CD4-positive, alpha-beta T cell treated with Interleukin-4 for 4 hours (primary cell): Measurements from ENCODE around the gene KRT15.
A peak's percentile ranks its signal among the peaks of the same experiment; 100 is the strongest.

Experiments used
- DNase-seq: peaks from one replicate; pipeline ENCODE4 v3.0.0-alpha.2; 2020

The KRT15 gene

DNA sequence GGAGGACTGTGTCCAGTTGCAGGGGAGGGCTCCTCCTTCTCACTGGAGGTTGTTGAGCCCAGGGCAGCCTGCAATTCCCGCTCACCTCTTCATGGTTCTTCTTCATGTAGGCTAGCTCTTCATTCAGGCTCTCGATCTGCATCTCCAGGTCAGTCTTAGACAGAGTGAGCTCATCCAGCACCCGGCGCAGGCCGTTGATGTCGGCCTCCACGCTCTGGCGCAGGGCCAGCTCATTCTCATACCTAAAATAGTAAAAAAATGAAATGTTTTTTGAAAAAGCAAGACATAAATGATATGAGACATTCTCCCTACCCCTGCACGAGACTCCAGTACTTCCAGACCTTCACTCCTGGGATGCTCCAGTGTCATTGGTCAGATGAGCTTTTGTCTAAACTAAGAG, 15.5 kb downstream of the KRT15 start:
- no peak for DNase-seq

DNA sequence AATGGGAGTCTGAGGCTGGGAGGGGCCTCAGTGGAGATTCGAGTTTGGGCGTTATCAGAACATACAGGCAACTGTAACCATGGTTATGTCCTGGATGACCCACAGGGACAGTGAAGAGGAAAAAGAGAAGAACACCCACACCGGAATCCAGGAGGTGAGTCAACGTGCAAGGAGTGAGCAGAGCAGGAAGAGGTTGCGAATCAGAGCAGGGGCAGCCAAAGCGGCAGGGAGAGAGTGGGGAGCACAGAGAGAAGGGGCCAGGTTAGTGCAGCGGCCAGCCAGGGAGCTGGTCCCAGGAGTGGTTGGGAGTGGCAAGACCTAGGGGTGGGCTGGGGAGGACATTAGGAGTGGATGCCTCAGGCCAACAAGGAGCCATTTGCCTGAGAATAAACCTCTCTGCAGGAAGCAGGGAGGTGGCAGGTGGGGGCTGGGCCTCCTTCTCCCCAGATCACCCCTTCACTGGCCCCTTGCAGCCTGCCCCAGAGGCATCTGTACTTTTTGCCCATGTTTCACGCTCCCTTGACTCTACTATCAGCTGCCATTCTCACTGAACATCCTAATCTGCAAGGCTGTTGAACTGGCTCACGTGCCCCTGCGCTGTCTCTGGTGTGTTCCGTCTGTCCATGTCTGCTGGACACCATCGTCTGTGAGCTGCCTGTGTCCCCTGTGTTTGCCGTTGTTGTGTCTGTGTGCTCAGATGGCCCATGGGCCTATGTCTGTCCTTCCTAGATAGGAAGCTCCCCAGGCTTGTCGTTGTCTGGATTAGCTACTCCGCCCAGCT, 18.4 kb downstream of the KRT15 start:
- DNase-seq = no peak

DNA sequence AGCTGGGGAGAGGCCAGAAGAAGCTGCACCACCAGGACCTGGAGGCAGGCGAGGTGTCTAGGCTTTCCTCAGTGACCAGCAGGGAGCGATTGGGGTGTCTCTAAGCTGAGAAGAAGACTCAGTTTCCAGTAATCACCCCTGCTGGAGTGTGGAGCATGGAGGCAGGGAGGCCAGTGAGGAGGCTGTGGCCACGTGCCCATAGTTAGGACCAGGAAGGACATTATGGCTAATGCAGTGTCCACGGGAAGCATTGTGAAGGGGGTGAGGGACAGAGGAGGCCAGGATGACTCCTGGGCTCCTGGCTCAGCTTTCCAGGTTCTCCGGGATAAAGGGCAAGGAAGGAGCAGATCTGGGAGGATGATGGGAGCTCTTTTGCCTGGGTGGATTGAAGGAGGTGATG, 19.0 kb downstream of the KRT15 start:
- no peak for DNase-seq

DNA sequence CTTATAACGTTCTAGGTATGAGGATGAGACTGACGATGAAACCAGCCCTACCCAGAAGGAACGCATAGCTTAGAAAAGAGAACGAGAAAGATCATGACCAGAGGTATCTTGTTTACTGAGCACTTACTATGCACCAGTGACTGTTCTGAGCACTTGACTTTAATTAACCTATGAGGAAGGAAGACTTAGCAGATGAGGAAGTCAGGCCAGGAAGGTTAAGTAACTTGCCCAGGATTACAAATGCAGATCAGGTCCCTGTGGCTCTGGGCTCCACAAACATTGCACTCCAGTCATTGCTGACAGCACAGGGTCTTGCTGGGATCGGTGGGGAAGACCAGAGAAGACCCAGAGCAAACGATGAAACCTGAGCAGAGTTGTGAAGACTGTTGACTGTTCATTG, 20.4 kb downstream of the KRT15 start:
- DNase-seq = no peak

DNA sequence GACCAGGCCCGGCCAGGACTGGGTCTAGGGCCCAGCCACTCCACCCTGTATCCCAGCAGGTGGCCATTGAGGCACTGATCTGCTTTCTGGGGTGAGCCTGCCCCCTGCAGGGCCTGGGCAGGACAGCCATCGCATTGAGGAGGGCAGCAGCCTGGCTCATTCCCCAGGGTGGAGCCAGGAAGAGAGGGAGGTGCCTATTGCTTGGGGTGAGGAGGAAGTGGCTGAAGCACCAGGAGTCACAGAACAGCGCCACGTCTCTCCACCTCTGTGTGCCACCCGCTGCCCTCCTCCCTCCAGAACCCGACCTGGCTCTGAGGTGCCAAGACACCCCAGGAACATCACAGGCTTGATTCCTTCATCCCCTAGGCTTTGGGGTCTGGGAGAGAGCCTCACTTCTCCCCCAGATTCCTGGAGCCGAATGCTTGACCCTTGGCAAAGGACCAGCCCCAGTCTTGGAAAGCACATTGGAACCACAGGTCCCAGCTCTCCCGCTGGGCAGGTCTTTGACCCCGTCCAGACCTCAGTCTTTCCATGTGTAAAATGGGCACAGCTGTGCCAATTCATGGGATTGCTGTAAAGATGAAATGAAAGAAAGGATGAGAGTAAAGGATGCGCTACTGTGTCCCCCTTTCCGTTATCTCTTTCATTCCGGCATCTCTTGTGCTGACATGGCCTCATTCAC, 21.7 kb downstream of the KRT15 start:
- peak; percentile 48 for DNase-seq

DNA sequence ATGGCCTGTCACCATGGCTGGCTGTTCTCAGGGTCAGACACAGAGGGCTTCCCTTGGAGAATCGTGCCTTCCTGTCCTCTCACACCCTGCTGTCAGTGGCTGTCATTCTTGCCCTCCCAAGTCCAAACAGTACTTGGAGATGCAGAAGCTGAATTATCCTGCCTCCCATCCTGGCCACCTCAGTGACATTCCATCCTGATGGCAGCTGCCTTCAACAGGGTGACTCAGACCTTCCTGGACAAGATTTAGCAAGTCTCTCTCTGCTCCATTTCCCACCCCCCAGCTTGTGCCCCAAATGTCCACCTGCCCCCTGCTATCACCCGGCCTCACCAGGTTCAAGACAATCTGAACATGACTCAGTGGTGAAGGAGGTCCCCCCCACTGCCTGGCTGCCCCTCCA, 24.2 kb downstream of the KRT15 start:
- no peak for DNase-seq

DNA sequence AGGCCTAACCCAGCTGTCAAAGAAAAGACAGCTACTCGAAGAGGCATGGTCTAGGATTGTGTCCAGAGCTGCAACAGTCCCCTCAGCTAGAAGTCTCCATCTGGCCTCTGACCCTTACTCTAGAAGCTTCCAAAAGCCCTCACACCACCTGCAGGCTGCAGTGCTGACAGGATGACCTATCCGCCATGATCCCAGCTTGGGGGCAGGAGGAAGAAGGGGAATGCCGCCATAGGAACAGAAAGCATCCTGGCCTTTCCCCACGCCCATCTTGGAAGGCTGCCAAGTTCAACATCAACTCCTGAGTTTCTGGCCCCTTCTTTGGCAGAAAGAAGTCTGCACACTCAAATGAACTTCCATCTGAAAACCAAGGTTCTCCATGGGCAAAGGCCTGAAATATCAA, 25.9 kb downstream of the KRT15 start:
- DNase-seq = no peak

DNA sequence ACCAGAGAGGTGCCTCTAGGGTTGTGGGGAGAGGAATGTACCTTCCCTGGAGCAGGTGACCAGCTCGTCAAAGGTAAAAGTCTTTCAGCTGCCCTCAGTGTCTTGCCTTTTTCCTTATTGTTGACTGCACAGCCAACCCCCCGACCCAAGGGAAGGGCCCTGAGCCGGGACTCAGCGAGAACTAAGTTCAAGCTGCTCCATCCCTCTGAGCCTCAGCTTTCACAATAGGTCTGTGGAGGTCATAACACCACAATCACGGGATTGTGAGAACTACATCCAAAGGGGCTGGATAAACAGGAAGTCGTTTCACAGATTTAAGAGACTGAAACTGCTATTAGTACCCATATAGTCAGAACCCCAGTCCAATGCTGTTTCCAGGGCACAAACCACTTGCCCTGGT, 26.3 kb downstream of the KRT15 start:
- DNase-seq = no peak

DNA sequence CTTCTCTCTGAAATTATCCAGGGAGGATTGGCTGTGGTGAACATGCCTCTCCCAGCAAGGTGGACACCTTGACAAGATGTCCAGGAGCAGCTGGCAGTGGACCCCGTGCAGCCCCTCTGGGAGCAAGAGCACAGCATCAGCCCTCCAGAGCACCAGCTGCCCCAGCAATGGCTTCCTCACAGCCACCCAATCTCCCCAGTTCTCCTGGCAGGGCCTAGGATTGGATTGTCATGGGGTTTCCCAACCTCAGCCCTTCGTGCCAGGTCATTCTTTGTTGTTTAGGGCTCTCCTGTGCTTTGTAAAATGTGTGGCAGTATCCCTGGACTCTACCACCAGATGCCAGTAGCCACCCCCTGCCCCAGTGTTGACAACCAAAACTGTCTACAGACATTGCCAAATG, 27.2 kb downstream of the KRT15 start:
- no peak for DNase-seq

DNA sequence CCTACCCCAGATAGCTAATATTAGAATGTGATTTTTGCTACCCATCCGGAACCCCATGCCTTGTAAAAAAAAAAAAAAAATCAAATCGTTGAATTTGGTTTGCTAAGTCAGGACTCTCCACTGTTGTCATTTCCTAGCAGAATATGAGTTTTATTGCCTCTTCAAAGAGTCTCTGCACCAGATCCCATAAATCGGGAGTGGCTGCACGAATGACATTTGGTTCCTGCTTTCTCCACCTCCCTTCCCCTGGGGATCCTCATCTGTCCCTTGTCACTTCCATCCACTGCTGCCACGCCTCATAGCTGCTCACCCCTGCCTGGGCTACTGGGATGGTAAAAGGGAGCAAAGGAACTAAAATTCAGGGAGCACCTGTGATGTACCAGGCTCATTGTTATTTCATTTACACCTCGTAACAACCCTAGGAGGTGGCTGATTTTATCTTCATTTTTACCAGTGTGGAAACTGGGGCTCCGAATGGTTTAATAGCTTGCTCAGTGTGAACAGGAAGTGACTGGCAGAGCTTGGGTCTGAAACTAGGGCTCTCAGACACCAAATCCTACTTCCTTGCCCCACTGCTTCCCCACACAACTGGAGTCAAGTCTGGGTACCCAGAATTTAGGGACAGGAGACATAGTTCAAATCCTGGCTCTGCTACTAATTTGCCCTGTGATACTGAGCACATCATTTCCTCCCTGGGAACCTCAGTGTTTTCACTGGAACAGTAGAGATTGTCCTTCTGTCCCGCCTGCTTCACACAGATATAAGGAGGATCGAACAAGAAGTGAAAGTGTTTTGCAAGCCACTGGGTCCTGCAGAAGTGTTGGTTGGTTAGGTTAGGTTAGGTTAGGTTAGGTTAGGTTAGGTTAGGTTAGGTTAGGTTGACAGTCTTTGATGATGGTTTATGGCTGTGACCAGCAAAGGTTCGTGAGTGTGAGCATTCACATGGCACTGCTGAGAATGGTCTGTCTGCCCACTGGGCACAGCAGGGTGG, 28.4 kb downstream of the KRT15 start:
- no peak for DNase-seq

DNA sequence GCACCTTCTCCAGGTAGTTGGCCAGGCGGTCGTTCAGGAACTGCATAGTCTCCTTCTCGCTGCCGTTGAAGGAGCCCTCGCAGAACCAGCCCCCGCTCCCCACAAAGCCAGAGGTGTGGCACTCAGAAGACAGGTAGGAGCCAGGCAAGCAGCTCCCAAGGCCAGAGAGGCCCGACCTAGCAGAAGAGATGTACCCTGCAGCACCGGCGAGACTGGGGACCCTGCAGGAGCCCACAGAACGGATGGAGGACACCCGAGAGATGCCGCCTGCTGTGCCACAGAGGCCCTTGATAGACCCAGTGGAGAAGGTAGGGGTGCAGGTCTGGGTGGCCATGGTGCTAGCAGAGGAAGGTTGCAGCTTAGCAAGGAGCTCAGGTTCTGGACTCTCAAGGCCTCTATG, 29.2 kb downstream of the KRT15 start, which contains the start of gene KRT36:
Gene KRT36, minus strand, starts transcription at position 380 of the 400 bp plus-strand sequence. Its CDS starts 46 bp downstream, at position 334.
- DNase-seq = no peak

DNA sequence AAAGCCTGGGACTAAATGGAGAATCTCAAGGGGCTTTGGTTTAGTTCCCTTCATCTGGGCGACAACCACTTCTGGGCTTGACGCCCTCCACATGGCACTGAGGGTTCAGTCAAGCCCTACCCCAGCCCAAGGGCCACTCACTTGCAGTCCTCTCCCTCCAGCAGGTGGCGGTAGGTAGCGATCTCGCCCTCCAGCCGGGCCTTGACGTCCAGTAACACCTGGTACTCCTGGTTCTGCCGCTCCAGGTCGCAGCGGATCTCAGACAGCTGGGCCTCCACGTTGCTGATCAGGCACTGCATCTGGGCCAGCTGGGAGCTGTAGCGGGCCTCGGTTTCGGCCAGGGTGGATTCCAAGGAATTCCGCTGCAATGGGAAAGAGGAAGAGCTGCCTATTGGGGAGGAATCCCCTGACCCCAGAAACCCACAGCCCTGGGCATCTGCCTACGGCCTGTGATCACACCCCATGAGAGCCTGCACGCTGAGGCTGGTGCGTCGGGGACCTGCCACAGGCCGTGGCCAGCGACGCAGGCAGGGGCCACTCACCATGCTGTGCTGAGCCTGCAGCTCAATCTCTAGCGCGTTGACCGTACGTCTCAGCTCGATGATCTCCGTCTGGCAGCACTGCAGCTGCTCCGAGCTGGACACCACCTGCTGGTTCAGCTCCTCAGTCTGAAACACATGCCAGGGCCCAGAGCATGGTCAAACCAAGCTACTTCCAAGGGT, 31.7 kb downstream of the KRT15 start:
- no peak for DNase-seq

DNA sequence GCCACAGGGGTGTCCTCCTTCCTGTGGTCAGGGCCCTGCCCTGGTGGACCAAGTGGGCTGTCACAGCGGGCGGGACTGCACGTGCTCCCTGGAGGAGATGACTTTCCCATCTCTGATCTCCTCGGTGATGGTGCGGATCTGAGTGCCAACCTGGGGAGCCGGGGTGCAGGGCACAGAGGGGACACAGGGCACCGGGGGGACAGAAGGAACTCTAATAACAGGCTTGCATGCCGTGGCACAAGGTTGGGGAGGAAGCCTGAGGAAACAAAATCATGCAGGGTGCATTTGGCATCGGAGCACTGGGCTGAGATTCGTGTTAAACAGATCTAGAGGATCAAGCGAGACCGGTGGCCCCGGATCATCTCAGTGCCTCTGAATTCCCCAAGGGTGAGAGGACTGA, 32.4 kb downstream of the KRT15 start:
- DNase-seq = no peak

DNA sequence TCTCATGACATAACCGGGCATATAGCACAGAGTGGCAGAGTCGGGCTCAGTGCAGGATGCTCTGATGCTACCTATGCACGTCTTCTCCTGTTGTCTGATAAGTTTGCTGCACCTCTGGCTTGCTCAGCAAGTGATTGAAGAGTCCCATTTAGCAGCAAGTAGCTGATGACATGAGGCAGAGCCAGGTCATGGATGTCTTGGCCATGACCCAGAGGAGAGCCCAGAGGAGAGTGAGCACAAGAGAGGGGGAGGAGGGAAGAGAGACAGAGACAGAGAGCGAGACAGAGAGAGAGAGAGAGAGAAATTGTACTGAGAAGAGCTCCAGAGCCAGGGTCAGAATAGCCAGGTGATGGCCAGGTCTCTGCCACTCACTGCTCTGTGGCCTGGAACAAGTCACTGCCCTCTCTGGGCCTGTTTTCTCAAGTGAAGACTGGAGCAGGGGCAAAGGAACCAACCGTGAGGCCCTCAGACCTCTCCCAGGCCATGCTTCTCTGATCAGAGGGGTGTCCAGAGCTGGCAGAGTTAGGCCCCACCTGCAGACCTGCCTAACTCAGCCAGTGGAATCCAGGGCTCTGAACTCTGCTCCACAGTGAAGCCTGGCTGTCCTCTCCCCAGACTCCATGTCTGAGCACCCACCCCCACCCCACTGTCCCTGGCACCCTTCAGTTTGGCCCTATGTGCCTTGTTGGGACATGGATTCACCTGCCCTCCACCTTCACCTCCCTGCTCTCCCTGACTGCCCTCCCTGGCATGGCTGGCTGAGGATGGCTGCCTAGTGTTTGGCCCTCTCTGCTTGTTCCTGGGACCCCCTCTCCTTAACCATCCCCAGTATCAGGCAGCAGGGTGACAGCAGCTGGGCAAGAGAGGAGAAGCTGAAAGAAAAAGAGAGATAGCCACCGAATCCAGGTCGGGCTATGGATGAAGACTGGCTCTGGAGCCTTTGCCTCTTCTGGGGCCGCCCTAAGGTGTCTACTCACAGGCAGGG, 33.5 kb downstream of the KRT15 start:
- DNase-seq = no peak

DNA sequence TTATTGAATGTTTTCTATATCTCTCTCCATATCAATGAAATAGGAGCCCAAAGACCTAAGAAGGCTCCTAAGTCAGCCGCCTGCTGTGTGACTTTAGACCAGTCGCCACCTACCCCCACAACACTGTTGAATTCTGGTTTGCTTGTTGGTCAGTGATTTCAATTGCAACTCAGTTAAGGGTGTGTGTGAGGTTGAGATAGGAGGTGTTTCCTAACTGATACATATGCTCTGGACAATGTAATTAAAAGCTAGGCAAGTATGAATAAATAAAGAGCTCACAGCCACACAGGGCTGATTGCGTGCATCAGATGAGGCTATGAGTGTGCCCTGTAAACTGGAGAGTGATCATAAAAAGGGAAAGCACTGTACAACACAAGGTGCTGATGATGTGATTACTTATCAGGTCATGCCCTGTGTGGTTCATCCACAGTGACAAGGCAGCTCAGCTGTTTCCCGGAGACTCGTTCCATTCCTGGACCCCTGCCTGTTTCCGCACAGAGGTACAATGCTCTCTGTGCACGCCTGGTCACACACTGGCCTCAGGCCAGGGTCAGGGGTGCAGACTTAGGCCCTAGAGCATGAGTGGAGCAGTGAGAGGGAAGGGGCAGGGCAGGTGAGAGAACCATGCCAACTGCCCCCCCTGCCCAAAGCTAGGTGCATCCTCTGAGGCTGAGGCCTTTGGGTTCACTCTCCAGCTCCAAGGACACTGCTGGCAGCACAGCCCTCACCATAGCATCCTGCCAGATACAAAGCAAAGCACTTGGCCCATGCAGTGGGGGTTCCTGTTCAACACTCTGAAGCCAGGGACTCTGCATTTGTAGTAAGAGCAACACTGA, 34.5 kb downstream of the KRT15 start:
- DNase-seq = no peak

DNA sequence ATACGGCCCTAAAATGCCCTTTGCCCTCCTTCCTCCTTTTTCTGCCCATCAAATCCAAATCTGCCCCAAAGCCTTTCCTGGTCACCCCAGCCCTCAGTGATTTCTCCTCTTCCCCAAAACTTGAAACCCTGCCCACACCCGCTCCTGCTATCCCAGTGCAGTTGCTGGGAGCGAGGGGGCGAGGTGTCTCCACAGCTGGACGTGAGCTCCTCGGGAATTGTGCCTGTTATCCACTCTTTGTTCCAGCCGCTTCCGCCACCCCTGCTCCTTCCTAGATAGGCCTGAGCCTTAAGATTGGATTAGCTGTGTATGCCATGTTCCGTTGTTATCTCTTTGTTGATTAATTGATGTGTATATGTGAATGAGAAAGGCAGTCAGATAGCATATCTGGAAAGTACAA, 35.2 kb downstream of the KRT15 start:
- DNase-seq = no peak

DNA sequence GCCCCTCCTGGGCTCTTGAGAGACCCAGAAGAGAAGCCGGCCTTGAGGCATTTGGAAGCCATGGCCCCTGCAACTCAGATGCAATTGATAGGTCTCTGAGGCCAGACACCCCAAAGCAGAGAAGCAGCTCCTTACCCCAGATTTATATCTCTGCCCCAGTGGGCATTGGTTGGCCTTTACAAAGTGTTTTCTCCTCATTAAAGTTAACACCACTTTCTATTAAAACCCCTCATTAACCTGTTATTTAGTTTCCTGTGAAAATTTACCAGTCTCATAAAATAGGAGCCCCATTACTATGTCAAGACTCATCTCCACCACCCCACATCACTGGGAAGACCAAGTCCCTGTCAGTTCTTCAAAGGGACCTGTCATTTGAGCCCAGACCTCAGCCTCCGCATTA, 37.7 kb downstream of the KRT15 start, which contains the start of gene KRT35:
Gene KRT35, minus strand, starts transcription at position 116 of the 400 bp plus-strand sequence. Its CDS starts 54 bp downstream, at position 62.
- no peak for DNase-seq

DNA sequence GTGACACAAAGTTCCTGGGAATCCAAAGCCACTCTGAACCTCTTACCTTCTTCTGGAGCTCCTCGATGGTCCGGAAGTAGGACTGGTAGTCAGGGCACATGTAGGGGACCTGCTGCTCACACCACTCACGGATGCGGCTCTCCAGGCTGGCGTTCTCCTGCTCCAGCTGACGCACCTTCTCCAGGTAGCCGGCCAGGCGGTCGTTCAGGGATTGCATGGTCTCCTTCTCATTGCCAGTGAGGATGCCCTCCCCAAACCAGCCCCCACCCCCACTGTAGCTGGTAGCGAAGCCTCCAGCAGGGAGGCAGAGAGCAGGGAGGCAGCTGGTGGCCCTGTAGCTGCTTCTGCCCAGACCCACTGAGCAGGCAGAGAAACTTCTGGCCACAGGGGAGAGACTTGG, 38.1 kb downstream of the KRT15 start:
- DNase-seq = no peak

DNA sequence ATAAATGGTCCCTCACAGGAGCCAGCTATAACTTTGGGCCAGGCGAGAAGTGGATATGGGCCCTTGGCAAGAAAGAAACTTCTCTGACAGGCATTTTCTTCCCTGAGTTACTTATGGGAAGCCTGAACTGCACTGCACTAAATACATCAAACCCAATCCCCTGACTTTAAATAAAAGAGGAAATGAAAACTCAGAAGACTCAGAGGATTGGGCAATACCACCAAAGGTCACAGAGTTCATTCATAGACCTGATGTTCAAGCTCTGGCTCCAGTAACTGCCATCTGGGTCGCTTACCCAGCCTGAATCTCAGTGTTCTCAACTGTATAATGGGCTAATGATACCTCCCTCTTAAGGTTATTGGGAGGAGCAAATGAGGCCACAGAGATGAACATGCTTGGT, 38.6 kb downstream of the KRT15 start:
- no peak for DNase-seq

DNA sequence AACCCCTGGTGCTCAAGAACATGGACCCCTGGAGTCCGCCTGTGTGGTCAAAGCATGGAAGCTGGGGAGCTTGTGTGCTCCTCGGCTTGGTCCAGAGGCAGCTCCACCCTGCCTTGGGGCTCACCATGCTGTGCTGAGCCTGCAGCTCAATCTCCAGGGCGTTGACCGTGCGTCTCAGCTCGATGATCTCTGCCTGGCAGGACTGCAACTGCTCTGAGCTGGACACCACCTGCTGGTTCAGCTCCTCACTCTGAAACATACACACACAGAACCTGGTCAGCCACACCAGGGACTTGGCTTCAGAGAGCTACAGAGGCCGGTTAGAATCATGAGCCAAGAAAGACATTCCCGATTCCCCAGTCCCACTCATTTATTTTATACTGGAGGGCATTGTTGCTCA, 40.5 kb downstream of the KRT15 start:
- DNase-seq = no peak
